GM06990 (cell line): ENCODE data around the gene CCDC144A.
A peak's percentile ranks its signal among the peaks of the same experiment; 100 is the strongest.
"Not testable (repeated sequence)": the region's sequence is repeated elsewhere in the genome, so short reads cannot be mapped to it uniquely, and the experiment has no call there.

Experiments used
- DNase-seq: peaks from one replicate; pipeline ENCODE4 v3.0.0-alpha.2; 2011; ENCODE audit not compliant: insufficient read length; ENCODE audit errors: extremely low read depth
- H3K27me3 ChIP-seq: replicated peaks from 2 replicates; pipeline ENCODE4 v1.6.0; 2011; ENCODE audit warnings: low read length; ENCODE audit not compliant: control insufficient read depth, insufficient read depth
- H3K36me3 ChIP-seq: 2 replicates; pipeline ENCODE4 v1.5.1; 2011; ENCODE audit warnings: low read length; ENCODE audit not compliant: control insufficient read depth, insufficient read depth
- H3K4me3 ChIP-seq: replicated peaks from 2 replicates; pipeline ENCODE4 v1.5.1; 2011; ENCODE audit warnings: low read depth, mild to moderate bottlenecking, control low read depth, low read length
- TF ChIP-seq, protein P1 (sequence below): IDR thresholded peaks from 2 replicates; pipeline ENCODE4 v1.5.1; 2011; ENCODE audit warnings: low read length, control low read depth, mild to moderate bottlenecking, inconsistent platforms; ENCODE audit not compliant: insufficient read depth, poor library complexity, severe bottlenecking

The CCDC144A gene

GRCh38 chr17:16750515-16750914, 60.5 kb downstream of the CCDC144A start:
- not testable (repeated sequence) for DNase-seq, H3K27me3 ChIP-seq, H3K4me3 ChIP-seq, H3K36me3 ChIP-seq

DNA sequence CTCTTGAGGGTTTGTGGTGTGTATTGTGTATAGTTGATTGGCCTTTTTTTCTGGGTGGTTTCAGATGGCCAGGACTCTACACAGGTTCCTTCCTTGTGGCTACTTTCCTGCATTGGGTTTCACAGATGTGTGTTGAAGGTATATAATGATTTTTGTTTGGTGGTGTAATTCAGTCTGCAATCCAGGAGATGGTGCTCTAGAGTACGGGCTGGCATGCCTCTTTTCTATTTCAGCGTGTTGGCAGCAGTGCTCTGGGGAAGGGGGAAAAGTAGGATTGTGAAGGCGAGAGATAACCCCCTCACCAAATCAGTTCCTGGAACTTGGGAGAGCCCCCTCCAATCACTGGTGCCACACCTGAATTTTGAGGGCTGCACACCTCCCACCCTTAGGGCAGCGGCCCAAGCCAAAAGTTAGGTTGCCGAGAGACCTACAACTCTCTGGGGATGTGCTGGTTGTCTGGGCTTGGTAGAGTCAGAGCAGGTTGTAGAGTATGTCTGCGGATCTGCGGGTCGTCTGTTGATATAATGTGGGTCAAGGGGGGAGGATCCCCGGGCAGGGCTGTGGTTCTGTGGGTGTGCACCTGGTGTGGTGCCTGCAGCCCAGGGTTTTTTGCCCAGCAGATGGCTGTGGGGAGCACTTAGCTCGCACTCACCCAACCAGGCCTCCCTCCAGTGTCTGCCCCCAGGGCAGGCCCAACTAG, 61.3 kb downstream of the CCDC144A start:
- DNase-seq, H3K4me3 ChIP-seq: not testable (repeated sequence)
- TF ChIP-seq, protein P1, sequence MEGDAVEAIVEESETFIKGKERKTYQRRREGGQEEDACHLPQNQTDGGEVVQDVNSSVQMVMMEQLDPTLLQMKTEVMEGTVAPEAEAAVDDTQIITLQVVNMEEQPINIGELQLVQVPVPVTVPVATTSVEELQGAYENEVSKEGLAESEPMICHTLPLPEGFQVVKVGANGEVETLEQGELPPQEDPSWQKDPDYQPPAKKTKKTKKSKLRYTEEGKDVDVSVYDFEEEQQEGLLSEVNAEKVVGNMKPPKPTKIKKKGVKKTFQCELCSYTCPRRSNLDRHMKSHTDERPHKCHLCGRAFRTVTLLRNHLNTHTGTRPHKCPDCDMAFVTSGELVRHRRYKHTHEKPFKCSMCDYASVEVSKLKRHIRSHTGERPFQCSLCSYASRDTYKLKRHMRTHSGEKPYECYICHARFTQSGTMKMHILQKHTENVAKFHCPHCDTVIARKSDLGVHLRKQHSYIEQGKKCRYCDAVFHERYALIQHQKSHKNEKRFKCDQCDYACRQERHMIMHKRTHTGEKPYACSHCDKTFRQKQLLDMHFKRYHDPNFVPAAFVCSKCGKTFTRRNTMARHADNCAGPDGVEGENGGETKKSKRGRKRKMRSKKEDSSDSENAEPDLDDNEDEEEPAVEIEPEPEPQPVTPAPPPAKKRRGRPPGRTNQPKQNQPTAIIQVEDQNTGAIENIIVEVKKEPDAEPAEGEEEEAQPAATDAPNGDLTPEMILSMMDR, result peak; percentile 43

DNA sequence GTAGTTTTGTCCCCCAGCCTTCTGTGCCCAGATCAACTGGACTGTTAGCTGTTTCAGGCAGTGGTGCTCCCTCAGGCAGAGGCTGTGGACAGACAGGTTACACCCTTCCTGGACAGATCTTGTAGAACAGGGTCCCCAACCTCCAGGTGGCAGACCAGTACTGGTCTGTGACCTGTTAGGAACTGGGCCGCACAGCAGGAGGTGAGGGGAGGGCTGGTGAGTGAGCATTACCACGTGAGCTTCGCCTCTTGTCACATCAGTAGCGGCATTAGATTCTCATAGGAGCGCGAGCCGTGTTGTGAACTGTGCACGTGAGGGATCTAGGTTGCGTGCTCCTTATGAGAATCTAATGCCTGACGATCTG, 61.9 kb downstream of the CCDC144A start:
- not testable (repeated sequence) for DNase-seq, H3K27me3 ChIP-seq, H3K36me3 ChIP-seq, H3K4me3 ChIP-seq

More for the DNA sequence above, 61.3 kb downstream of the CCDC144A start:
- not testable (repeated sequence) for H3K36me3 ChIP-seq, H3K27me3 ChIP-seq

DNA sequence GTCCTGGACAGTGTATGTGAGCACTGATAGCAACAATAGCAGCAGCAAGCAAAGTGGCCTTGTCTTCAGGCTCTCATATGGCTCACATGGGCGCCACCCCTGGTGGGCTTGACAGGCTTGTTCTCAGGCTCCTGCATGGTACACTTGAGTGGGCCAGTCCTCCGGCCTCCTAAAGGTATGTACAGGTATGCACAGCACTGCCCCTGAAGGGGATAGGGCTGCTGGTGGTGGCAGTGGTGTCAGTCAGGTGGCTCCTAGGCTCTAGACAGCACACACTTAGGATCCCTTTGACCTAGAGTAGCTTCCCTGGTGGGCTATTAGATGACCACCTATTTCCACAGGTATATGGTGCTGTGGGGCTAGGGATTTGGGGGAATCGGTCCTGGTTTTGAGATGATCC, 67.5 kb downstream of the CCDC144A start:
- H3K27me3 ChIP-seq, DNase-seq, H3K4me3 ChIP-seq, H3K36me3 ChIP-seq: not testable (repeated sequence)

- H3K36me3 ChIP-seq, H3K4me3 ChIP-seq, H3K27me3 ChIP-seq, DNase-seq: not testable (repeated sequence)
Measured at GRCh38 chr17:16758177-16758576, 68.1 kb downstream of the CCDC144A start.

DNA sequence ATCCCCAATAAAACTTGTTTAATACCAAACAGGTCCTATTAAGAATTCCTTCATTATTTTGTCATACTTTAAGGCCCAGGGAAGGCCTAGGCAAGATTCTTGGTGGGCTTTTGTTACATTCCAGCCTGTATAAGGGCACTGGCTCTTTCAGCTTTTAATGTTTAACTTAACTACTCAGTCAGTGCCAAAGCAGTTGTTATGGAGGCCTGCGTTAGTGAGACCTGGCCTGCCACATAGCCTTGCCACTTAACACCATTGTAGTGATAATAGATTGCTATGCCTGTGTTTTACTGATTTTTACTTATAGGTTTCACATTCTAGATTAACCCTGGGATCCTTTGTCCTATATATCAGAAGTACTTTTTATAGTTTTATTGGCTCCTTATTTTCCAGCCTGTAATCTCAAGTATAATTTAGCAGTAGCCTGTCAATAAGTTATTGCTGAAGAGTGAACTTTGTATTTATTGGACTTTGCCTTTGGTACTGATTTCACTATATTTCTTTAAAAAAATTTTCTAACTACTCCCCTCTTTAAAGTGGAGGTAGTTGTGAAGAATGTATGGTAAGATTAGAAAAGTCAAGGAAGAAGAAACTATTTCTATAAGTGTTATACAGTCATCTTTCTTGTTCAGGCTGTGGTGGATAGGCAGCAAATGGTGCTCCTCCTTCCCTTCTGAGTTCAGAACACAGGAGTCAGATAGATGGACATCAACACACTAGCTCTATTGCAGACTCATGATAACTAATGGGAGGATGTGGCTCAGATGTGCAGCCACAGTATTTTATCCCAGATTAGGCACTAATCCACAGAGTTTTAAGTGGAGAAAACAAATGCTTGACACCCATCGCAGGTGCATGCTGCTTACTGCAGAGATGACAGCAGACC, 78.5 kb downstream of the CCDC144A start:
- DNase-seq, H3K4me3 ChIP-seq, H3K27me3 ChIP-seq, H3K36me3 ChIP-seq: not testable (repeated sequence)

DNA sequence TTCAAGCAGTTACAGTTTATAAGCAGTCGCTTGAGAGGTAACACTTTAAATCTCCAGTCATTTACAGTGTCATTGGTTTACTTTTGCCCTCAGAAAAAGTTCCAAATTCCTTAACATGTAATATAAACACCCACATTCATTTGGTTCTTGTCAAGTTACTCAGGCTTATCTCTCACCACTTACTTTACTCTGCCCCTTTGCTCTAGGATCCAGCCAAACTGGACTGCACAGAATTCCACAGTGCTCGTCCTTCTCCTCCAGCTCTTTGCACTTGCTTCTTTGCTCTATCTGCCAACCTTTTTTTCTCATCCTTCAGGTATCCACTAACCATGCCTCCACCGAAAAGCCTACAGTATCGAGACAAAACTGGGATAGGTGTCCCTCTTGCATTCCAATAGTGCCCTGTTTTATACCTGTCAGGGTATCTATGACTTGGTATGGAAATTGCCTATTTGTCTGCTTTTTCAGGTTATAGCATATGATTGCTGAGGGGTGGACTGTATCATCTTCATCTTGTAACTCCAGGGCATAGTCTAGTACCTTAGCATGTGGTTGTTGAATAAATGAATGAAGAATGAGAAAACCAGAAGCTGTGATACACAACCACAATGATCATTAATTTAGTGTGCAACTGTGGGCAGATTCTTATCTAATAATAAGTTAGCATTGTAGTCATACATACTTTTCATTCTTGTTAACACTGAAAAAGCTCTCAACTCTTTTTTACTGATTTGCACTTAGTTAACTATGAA, 82.5 kb downstream of the CCDC144A start:
- not testable (repeated sequence) for DNase-seq, H3K27me3 ChIP-seq, H3K4me3 ChIP-seq, H3K36me3 ChIP-seq

GRCh38 chr17:16773146-16773522, 83.1 kb downstream of the CCDC144A start:
- DNase-seq, H3K36me3 ChIP-seq, H3K4me3 ChIP-seq, H3K27me3 ChIP-seq: not testable (repeated sequence)

DNA sequence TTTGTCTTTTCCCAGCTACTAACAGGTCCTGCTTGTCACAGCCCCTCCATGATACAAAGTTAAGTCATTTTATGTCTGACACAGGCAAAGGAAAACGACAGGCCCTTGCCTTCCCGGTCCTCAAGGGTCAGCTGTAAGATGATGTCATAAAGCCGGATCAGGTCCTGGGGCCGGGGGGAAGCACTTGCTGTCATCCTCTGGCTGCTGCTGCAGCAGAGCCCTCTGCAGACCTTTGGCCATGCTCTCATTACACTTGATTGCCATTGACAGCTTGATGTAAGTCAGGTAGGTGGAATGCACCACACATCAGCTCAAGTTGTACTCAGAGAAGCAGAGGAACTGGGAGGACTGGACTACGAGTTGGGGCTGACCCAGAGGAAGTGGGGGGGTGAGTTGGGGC, 97.8 kb downstream of the CCDC144A start:
- H3K4me3 ChIP-seq, H3K36me3 ChIP-seq, DNase-seq, H3K27me3 ChIP-seq: not testable (repeated sequence)

DNA sequence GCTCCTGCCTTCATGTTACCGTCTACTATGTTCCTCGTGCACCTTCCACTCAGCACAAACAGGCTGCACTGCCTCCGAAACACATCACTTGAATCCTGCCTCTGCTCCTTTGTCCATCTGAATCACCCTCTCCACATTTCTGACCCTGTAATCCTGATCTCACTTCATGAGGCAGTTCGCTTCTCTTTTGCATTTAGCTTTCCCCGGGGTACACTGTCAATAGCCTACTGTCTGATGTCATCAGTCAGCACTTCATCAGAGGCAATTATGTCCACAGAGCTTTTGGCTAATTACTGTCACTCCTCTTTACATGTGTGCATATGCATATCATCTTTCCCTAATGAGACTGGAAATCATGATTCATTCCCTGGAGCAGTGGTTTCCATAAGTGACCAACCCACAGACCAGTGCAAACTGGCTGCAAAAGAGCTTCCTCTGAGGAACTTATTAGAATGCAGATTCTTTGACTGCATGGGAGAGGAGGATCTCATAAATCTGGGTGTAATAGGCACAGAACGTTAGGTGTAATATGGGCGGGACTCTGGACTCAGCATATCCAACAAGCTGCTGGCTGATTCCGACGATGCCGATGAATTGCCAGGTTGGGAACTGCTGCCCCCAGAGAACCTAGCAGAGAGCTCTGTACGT, 99.0 kb downstream of the CCDC144A start:
- not testable (repeated sequence) for DNase-seq, H3K27me3 ChIP-seq, H3K4me3 ChIP-seq, H3K36me3 ChIP-seq

GRCh38 chr17:16789622-16790021, 99.6 kb downstream of the CCDC144A start:
- not testable (repeated sequence) for DNase-seq, H3K27me3 ChIP-seq, H3K4me3 ChIP-seq, H3K36me3 ChIP-seq

GRCh38 chr17:16790313-16790871, 100.4 kb downstream of the CCDC144A start:
- H3K36me3 ChIP-seq, DNase-seq, H3K27me3 ChIP-seq: not testable (repeated sequence)

More at GRCh38 chr17:16790313-16790871, 100.4 kb downstream of the CCDC144A start:
- H3K4me3 ChIP-seq, result not testable (repeated sequence)
